Endothelial cell of umbilical vein (primary cell): ENCODE measurements around the gene ATP13A2. TPM values are rescaled to one million over a fixed set of nuclear protein-coding genes. Genes with fewer than 3 reads are reported as not detected.
A peak's percentile ranks its signal among the peaks of the same experiment; 100 is the strongest.

Source experiments
- BruUV-seq: library from RNA; stranded (reverse); fragments of 400-500 nt; replicated peaks from 2 replicates; lab custom pipeline; 2021; lab: Mats Ljungman, UMichigan
- CTCF ChIA-PET: fragments of 300-600, 350-600 bp; sonication (Branson Sonifier 250); formaldehyde crosslinking; loops from one replicate; lab custom pipeline; 2021; ENCODE audit warnings: antibody characterized with exemption, inconsistent platforms; lab: Charles Lee
- POLR2A ChIA-PET: fragments of 300-600, 350-600 bp; sonication (Branson Sonifier 250); formaldehyde crosslinking; loops from one replicate; lab custom pipeline; 2021; ENCODE audit warnings: antibody characterized with exemption, inconsistent platforms; lab: Charles Lee
- DNase-seq: peaks from one replicate; pipeline ENCODE4 v3.0.0-alpha.2; 2011; ENCODE audit warnings: low read depth, low spot score
- FAIRE-seq: peaks from 2 replicates; lab custom pipeline; 2011; peaks lifted over from hg19 to GRCh38; lab: Jason Lieb, UNC
- H2AFZ ChIP-seq: 2 replicates; pipeline ENCODE4 v1.6.0; 2012; ENCODE audit warnings: low read depth, low read length, control low read depth, inconsistent platforms
- H3K27ac ChIP-seq: 2 replicates; pipeline ENCODE4 v1.5.1; 2011; ENCODE audit warnings: low read depth, mild to moderate bottlenecking, control low read depth, low read length, moderate library complexity; ENCODE audit not compliant: insufficient read depth
- H3K27me3 ChIP-seq, 2 experiments: 2 replicates each; pipeline versions ENCODE4 v1.6.0 to v1.6.1; 2011; ENCODE audit warnings: low read length in 2 of 2, mixed read lengths in 1 of 2; ENCODE audit not compliant: control insufficient read depth in 2 of 2, insufficient read depth in 2 of 2
- H3K36me3 ChIP-seq, 2 experiments: 2 replicates in 1 of 2; 3 replicates in 1 of 2; pipeline ENCODE4 v1.5.1; 2011; ENCODE audit warnings: low read length in 2 of 2, mild to moderate bottlenecking in 1 of 2, moderate library complexity in 1 of 2; ENCODE audit not compliant: control insufficient read depth in 2 of 2, insufficient read depth in 2 of 2; ENCODE audit errors: extremely low read depth in 1 of 2
- H3K4me1 ChIP-seq: 3 replicates; pipeline ENCODE4 v1.5.1; 2011; ENCODE audit warnings: mild to moderate bottlenecking, low read length; ENCODE audit not compliant: control insufficient read depth, insufficient read depth; ENCODE audit errors: extremely low read depth
- H3K4me2 ChIP-seq: 2 replicates; pipeline ENCODE4 v1.6.1; 2011; ENCODE audit warnings: low read length, control low read depth, mixed read lengths; ENCODE audit not compliant: insufficient read depth
- H3K4me3 ChIP-seq, 3 experiments: fragments of 200-600 bp in 1 of 3; sonication (generic), shearing (Covaris generic) in 1 of 3; replicated peaks in 1 of 3; 2 replicates each; pipeline ENCODE4 v1.5.1; 2011 to 2016; ENCODE audit warnings: control low read depth in 3 of 3, low read length in 3 of 3, mild to moderate bottlenecking in 2 of 3, inconsistent platforms in 1 of 3, low read depth in 1 of 3, moderate library complexity in 1 of 3; ENCODE audit not compliant: insufficient read depth in 1 of 3
- H3K79me2 ChIP-seq: 2 replicates; pipeline ENCODE4 v1.6.0; 2012; ENCODE audit warnings: low read length, inconsistent platforms; ENCODE audit not compliant: control insufficient read depth, insufficient read depth
- H3K9ac ChIP-seq: replicated peaks from 2 replicates; pipeline ENCODE3; 2011; ENCODE audit warnings: low read length, control low read depth; ENCODE audit not compliant: insufficient read depth; ENCODE audit errors: extremely low read depth
- H3K9me1 ChIP-seq: replicated peaks from 3 replicates; pipeline ENCODE4 v1.6.0; 2011; ENCODE audit warnings: mild to moderate bottlenecking, low read length; ENCODE audit not compliant: control insufficient read depth, insufficient read depth; ENCODE audit errors: extremely low read depth
- H3K9me3 ChIP-seq: replicated peaks from 2 replicates; pipeline ENCODE4 v1.5.1; 2012; ENCODE audit warnings: low read length, inconsistent platforms; ENCODE audit not compliant: control insufficient read depth, insufficient read depth
- H4K20me1 ChIP-seq: replicated peaks from 2 replicates; pipeline ENCODE3; 2011; ENCODE audit warnings: mild to moderate bottlenecking, low read length; ENCODE audit not compliant: control insufficient read depth, insufficient read depth; ENCODE audit errors: extremely low read depth
- EZH2 ChIP-seq: IDR thresholded peaks from 2 replicates; pipeline ENCODE4 v1.6.1; 2012; ENCODE audit warnings: borderline replicate concordance, low read depth, mild to moderate bottlenecking, moderate library complexity, low read length, inconsistent platforms; ENCODE audit not compliant: severe bottlenecking
- FOS ChIP-seq: IDR thresholded peaks from 2 replicates; pipeline ENCODE4 v1.6.1; 2011; ENCODE audit warnings: mild to moderate bottlenecking, low read length, moderate library complexity, borderline replicate concordance; ENCODE audit not compliant: insufficient read depth
- GATA2 ChIP-seq: IDR thresholded peaks from 2 replicates; pipeline ENCODE4 v1.7.0; 2011; ENCODE audit warnings: low read depth, mild to moderate bottlenecking, moderate library complexity, mixed read lengths, low read length; ENCODE audit not compliant: insufficient read length, insufficient read depth
- JUN ChIP-seq: IDR thresholded peaks from 2 replicates; pipeline ENCODE4 v1.6.1; 2011; ENCODE audit warnings: borderline replicate concordance, low read depth; ENCODE audit not compliant: insufficient read length, insufficient read depth
- MYC ChIP-seq: IDR thresholded peaks from one replicate; pipeline ENCODE4 v1.6.1; 2011; ENCODE audit warnings: mild to moderate bottlenecking, low read depth, low read length
- POLR2A ChIP-seq: IDR thresholded peaks from 2 replicates; pipeline ENCODE4 v1.6.1; 2012; ENCODE audit warnings: low read depth, mild to moderate bottlenecking, control low read depth, low read length
- POLR2AphosphoS5 ChIP-seq: IDR thresholded peaks from 2 replicates; pipeline ENCODE4 v1.6.1; 2012; ENCODE audit warnings: low read depth, mild to moderate bottlenecking, control low read depth, low read length, moderate library complexity; ENCODE audit not compliant: insufficient read depth
- dilution Hi-C: fragments of 300-500 bp; cut with MboI; formaldehyde crosslinking; loops from one replicate; pipeline ENCODE4 v1.15.0; 2019; ENCODE audit warnings: low sequenced_read_pairs; ENCODE audit not compliant: extremely low pct_ligation_motif_present
- intact Hi-C: fragments of 100-400 bp; cut with micrococcal nuclease; formaldehyde crosslinking; loops from one replicate; pipeline ENCODE4 v1.10.0; 2022
- polyA plus RNA-seq, 4 experiments: library from polyadenylated mRNA; depleted of rRNA in 3 of 4; stranded (reverse) in 3 of 4; unstranded in 1 of 4; fragments of >200 nt; gene quantifications; 2 replicates each; pipeline versions ENCODE4 v1.2.1 to v1.2.3, GENCODE V29; 2011 to 2012; ENCODE audit warnings: missing spikeins in 1 of 4
- total RNA-seq: library from RNA; stranded (reverse); gene quantifications from 2 replicates; pipeline ENCODE4 v1.2.3, GENCODE V29; 2021
- TF ChIP-seq, protein P1 (sequence below): IDR thresholded peaks from 2 replicates; pipeline ENCODE4 v1.6.1; 2011; ENCODE audit not compliant: insufficient read depth, insufficient read length
- TF ChIP-seq, protein P2 (sequence below), 2 donors: IDR thresholded peaks; 1 replicate in 1 of 2; 2 replicates in 1 of 2; pipeline ENCODE4 v1.5.1; 2011; ENCODE audit warnings: low read length in 2 of 2, mild to moderate bottlenecking in 2 of 2, moderate library complexity in 2 of 2, control low read depth in 1 of 2, inconsistent platforms in 1 of 2, low read depth in 1 of 2; ENCODE audit not compliant: insufficient read depth in 1 of 2; ENCODE audit errors: extremely low read depth in 1 of 2

Gene ATP13A2
- total and polyA plus RNA-seq, 2 donors (not counting 3 experiments of a cell fraction or from before 2014, with no cell fraction given) = 44.9 to 60.6 TPM

- dilution Hi-C loops = no loop called here
- H3K27ac ChIP-seq = no peak overlapping the region
- FAIRE-seq = peak; percentile 99
- ChIA-PET POLR2A (interaction anchor here (0.7 kb wide), 1 partner anchor 69 kb away, joined by 5 read pairs; no protein-coding TSS in a partner anchor), CTCF (interaction anchor here (0.6 to 1.8 kb wide), 6 partner anchors 15 to 65 kb away, joined by 3 to 5 read pairs (median 3); no protein-coding TSS in a partner anchor)
- peak; percentile 70 for DNase-seq
- H3K36me3 ChIP-seq = peaks cover 13 to 14% of the 10 kb centered on the region in 2 experiments
- no peak overlapping the region for H2AFZ ChIP-seq
- H3K9ac ChIP-seq = no peak overlapping the region
- H3K4me3 ChIP-seq = no peak overlapping the region
- H3K9me1 ChIP-seq = no peaks in the 10 kb centered on the region
- no TSS peak for BruUV-seq
- no peaks in the 10 kb centered on the region for H3K27me3 ChIP-seq
- H3K4me2 ChIP-seq = no peak overlapping the region
- intact Hi-C loops = loop anchor here (1.0 kb wide), 1 partner anchor 12 kb away; no protein-coding TSS in a partner anchor
- no peaks in the 10 kb centered on the region for H3K9me3 ChIP-seq
- no peaks in the 10 kb centered on the region for H3K79me2 ChIP-seq
- H4K20me1 ChIP-seq = no peaks in the 10 kb centered on the region
- H3K4me1 ChIP-seq = peaks cover 7% of the 10 kb centered on the region
- no peak for TF ChIP-seq POLR2AphosphoS5
- TF ChIP-seq JUN = peak; percentile 54
- TF ChIP-seq FOS = peak; percentile 63
These were observed 4.6 kb upstream of the ATP13A2 start for GRCh38 chr1:17016317-17016661.

DNA sequence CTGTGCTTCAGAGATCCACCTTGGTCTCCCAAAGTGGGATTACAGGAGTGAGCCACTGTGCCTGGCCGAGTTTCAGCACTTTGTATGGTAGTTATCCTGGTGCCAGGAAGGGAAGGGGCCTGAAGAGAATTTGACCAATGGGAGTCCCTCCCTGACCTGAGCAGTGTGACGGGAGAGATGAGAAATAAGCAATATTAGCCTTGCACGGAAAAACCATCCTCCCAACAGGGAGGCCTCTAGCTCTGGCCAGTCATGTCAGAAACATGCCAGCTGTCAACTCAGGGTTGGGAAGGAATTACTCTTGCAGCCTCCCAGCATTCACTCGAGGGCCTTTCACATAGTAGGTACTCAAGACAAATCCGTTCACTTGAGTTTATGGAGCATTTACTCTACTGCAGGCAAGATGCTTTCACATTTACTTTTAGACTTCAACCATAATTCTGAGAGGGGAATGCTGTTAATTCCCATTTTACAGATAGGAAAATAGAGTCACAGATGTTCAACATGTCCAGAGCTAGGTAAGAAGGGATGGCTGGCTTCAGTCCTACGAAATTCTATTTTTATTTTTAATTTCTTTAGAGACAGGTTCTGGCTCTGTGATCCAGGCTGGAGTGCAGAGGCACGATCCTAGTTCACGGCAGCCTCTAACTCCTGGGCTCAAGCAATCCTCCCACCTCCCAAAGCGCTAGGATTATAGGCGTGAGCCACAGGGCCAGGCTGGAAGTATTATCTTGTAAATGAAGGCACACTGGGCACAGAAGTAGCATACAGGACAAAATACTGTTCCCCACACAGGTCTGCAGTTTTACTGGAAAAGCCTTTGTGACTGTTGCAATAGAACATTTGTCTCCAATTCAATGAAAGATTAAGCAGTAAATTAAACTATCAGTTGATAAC lies 3.2 kb upstream of the ATP13A2 start:
- TF ChIP-seq EZH2 = no peak
- no peak for TF ChIP-seq MYC
- TF ChIP-seq, protein P1, sequence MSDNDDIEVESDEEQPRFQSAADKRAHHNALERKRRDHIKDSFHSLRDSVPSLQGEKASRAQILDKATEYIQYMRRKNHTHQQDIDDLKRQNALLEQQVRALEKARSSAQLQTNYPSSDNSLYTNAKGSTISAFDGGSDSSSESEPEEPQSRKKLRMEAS = no peak
- no peak for TF ChIP-seq GATA2
- TF ChIP-seq, protein P2, sequence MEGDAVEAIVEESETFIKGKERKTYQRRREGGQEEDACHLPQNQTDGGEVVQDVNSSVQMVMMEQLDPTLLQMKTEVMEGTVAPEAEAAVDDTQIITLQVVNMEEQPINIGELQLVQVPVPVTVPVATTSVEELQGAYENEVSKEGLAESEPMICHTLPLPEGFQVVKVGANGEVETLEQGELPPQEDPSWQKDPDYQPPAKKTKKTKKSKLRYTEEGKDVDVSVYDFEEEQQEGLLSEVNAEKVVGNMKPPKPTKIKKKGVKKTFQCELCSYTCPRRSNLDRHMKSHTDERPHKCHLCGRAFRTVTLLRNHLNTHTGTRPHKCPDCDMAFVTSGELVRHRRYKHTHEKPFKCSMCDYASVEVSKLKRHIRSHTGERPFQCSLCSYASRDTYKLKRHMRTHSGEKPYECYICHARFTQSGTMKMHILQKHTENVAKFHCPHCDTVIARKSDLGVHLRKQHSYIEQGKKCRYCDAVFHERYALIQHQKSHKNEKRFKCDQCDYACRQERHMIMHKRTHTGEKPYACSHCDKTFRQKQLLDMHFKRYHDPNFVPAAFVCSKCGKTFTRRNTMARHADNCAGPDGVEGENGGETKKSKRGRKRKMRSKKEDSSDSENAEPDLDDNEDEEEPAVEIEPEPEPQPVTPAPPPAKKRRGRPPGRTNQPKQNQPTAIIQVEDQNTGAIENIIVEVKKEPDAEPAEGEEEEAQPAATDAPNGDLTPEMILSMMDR (IDR thresholded peaks at IDR 0.05; ENCODE audit: extremely low read depth in 1 of 2, insufficient read depth in 1 of 2, low read depth in 1 of 2, low read length in 2 of 2) = no peak
- no peak for TF ChIP-seq POLR2A
- no peak for TF ChIP-seq FOS
- TF ChIP-seq POLR2AphosphoS5 = no peak
- no peak for TF ChIP-seq JUN
- intact Hi-C loops (no loop called here), dilution Hi-C loops (no loop called here)
- CTCF ChIA-PET = interaction anchor here (1.3 kb wide), 1 partner anchor 13 kb away, joined by 4 read pairs; no protein-coding TSS in a partner anchor
- Histone ChIP-seq H3K4me3 (no peak overlapping the region), H3K9me1 (no peaks in the 10 kb centered on the region), H3K27me3 (no peaks in the 10 kb centered on the region), H3K27ac (no peak overlapping the region), H4K20me1 (no peaks in the 10 kb centered on the region), H3K4me2 (no peak overlapping the region), H3K9me3 (no peaks in the 10 kb centered on the region), H2AFZ (no peak overlapping the region), H3K4me1 (peaks cover 19% of the 10 kb centered on the region), H3K36me3 (peaks cover 3 to 6% of the 10 kb centered on the region in 2 experiments), H3K9ac (no peak overlapping the region), H3K79me2 (no peaks in the 10 kb centered on the region)
- FAIRE-seq (no peak), DNase-seq (no peak)
- POLR2A ChIA-PET = no interaction called here
- BruUV-seq = no TSS peak
